ENCODE measurements around the gene SYT2. TPM values are rescaled to one million over a fixed set of nuclear protein-coding genes. Genes with fewer than 3 reads are reported as not detected.
"Not testable (repeated sequence)": the region's sequence is repeated elsewhere in the genome, so short reads cannot be mapped to it uniquely, and the experiment has no call there.

Gene SYT2
- total RNA-seq, 1 donor from 2014 or later: 2.6 TPM

GRCh38 chr1:202613571-202613970, 96.7 kb downstream of the SYT2 start:
- TF ChIP-seq CTCF (conservative IDR thresholded peaks at IDR 0.05): no peak
- H3K27me3 Mint-ChIP-seq (ENCODE audit: low read depth): no peaks in the 10 kb centered on the region
- H3K36me3 Mint-ChIP-seq (ENCODE audit: low read depth): no peaks in the 10 kb centered on the region
- H3K9me3 Mint-ChIP-seq: peaks cover 2% of the 10 kb centered on the region
- DNase-seq (ENCODE audit: low read depth, low spot score): no peak
- no peak overlapping the region for H3K4me3 Mint-ChIP-seq
- H3K27ac Mint-ChIP-seq (ENCODE audit: unreplicated experiment): no peak overlapping the region
- H3K4me1 Mint-ChIP-seq: peaks cover 27% of the 10 kb centered on the region

DNA sequence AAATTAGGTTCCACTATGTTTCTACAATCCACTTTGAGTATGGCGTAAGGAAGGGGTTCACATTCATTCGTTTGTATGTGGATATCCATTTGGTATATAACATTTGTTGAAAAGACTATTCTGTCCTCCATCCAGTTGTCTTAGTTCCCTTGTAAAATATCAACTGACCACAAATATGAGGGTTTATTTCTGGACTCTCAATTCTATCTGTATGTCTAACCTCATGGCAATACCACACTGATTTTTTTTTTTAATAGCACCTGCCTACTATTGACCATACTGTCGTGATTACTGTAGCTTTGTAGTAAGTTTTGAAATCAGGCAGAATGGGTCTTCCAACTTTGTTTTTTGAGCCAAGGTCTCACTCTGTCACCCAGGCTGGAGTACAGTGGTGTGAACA, 98.2 kb downstream of the SYT2 start:
- not testable (repeated sequence) for H3K27ac Mint-ChIP-seq (ENCODE audit: unreplicated experiment); H3K36me3 Mint-ChIP-seq (ENCODE audit: low read depth); H3K9me3 Mint-ChIP-seq; H3K4me3 Mint-ChIP-seq; H3K27me3 Mint-ChIP-seq (ENCODE audit: low read depth); DNase-seq (ENCODE audit: low read depth, low spot score)
- peaks cover 24% of the 10 kb centered on the region for H3K4me1 Mint-ChIP-seq

- H3K36me3 Mint-ChIP-seq (ENCODE audit: low read depth): no peaks in the 10 kb centered on the region
- H3K4me1 Mint-ChIP-seq: no peaks in the 10 kb centered on the region
- H3K4me3 Mint-ChIP-seq: no peak overlapping the region
- no peak for DNase-seq (ENCODE audit: low read depth, low spot score)
- no peak for TF ChIP-seq CTCF (conservative IDR thresholded peaks at IDR 0.05)
- H3K27me3 Mint-ChIP-seq (ENCODE audit: low read depth): no peaks in the 10 kb centered on the region
- no peak overlapping the region for H3K27ac Mint-ChIP-seq (ENCODE audit: unreplicated experiment)
- no peaks in the 10 kb centered on the region for H3K9me3 Mint-ChIP-seq
Observed at GRCh38 chr1:202605515-202605914, 104.7 kb downstream of the SYT2 start.

GRCh38 chr1:202603435-202603834, 106.8 kb downstream of the SYT2 start:
- no peak overlapping the region for H3K4me3 Mint-ChIP-seq
- no peaks in the 10 kb centered on the region for H3K36me3 Mint-ChIP-seq (ENCODE audit: low read depth)

GRCh38 chr1:202600432-202601041, 109.7 kb downstream of the SYT2 start:
- Mint-ChIP-seq H3K4me1 (no peaks in the 10 kb centered on the region), H3K4me3 (no peak overlapping the region), H3K27ac (ENCODE audit: unreplicated experiment) (no peak overlapping the region), H3K27me3 (ENCODE audit: low read depth) (no peaks in the 10 kb centered on the region), H3K9me3 (no peaks in the 10 kb centered on the region), H3K36me3 (ENCODE audit: low read depth) (peaks cover 2% of the 10 kb centered on the region)
- TF ChIP-seq CTCF (conservative IDR thresholded peaks at IDR 0.05): no peak
- DNase-seq (ENCODE audit: low read depth, low spot score): no peak

More at GRCh38 chr1:202603435-202603834, 106.8 kb downstream of the SYT2 start:
- TF ChIP-seq CTCF (conservative IDR thresholded peaks at IDR 0.05): no peak
- no peak for DNase-seq (ENCODE audit: low read depth, low spot score)
- Mint-ChIP-seq H3K4me1 (no peaks in the 10 kb centered on the region), H3K27me3 (ENCODE audit: low read depth) (no peaks in the 10 kb centered on the region), H3K27ac (ENCODE audit: unreplicated experiment) (peak overlapping the region; percentile 5), H3K9me3 (no peaks in the 10 kb centered on the region)

- peaks cover 3% of the 10 kb centered on the region for H3K36me3 Mint-ChIP-seq (ENCODE audit: low read depth)
- peak; percentile 78 for TF ChIP-seq CTCF (conservative IDR thresholded peaks at IDR 0.05)
- peak; percentile 36 for DNase-seq (ENCODE audit: low read depth, low spot score)
- no peaks in the 10 kb centered on the region for H3K27me3 Mint-ChIP-seq (ENCODE audit: low read depth)
- H3K4me3 Mint-ChIP-seq: no peak overlapping the region
- no peaks in the 10 kb centered on the region for H3K9me3 Mint-ChIP-seq
- no peak overlapping the region for H3K27ac Mint-ChIP-seq (ENCODE audit: unreplicated experiment)
- H3K4me1 Mint-ChIP-seq: no peaks in the 10 kb centered on the region
Observed at GRCh38 chr1:202599669-202600431, 110.4 kb downstream of the SYT2 start.
